B cell (primary cell): Measurements from ENCODE around the gene C16orf86. TPM values are rescaled to one million over a fixed set of nuclear protein-coding genes. Genes with fewer than 3 reads are reported as not detected.

Source experiments
- ATAC-seq: fragments of 200-7000 bp; cut with Tn5 transposase; one replicate; pipeline ENCODE4 v1.10.0; 2021; ENCODE audit warnings: low read depth, mild to moderate bottlenecking, moderate number of reproducible peaks, moderate library complexity
- CTCF ChIA-PET: fragments of 350-600 bp; sonication (Branson Sonifier 250); formaldehyde crosslinking; loops from one replicate; lab custom pipeline; 2021; ENCODE audit warnings: antibody characterized with exemption, inconsistent platforms; lab: Charles Lee
- POLR2A ChIA-PET: fragments of 350-600 bp; sonication (Branson Sonifier 250); formaldehyde crosslinking; loops from one replicate; lab custom pipeline; 2021; ENCODE audit warnings: antibody characterized with exemption; lab: Charles Lee
- DNase-seq: peaks from one replicate; pipeline ENCODE4 v3.0.0; 2013
- H2AFZ ChIP-seq: 2 replicates; pipeline ENCODE4 v1.6.1; 2012; ENCODE audit warnings: mild to moderate bottlenecking, low read depth, low read length; ENCODE audit not compliant: insufficient read depth, poor library complexity, severe bottlenecking
- H3K27ac ChIP-seq, 2 donors: 1 replicate in 1 of 2; 2 replicates in 1 of 2; pipeline ENCODE4 v1.5.1; 2012 to 2013; ENCODE audit warnings: low read length in 2 of 2, mild to moderate bottlenecking in 2 of 2, moderate library complexity in 1 of 2
- H3K27me3 ChIP-seq, 4 experiments: fragments of 200-600 bp in 1 of 4; sonication (generic) in 1 of 4; replicated peaks in 1 of 4; 1 replicate in 2 of 4; 2 replicates in 2 of 4; pipeline versions ENCODE4 v1.6.1 to v1.7.0; 2013 to 2016; ENCODE audit warnings: low read length in 3 of 4, mild to moderate bottlenecking in 2 of 4, mixed read lengths in 1 of 4, moderate library complexity in 1 of 4; ENCODE audit not compliant: insufficient read depth in 4 of 4, control insufficient read depth in 3 of 4; ENCODE audit errors: control extremely low read depth in 1 of 4
- H3K36me3 ChIP-seq, 2 experiments: replicated peaks in 1 of 2; 1 replicate in 1 of 2; 2 replicates in 1 of 2; pipeline versions ENCODE4 v1.6.1 to v1.7.1; 2013; ENCODE audit warnings: low read length in 1 of 2; ENCODE audit not compliant: insufficient read depth in 2 of 2, control insufficient read depth in 1 of 2; ENCODE audit errors: control extremely low read depth in 1 of 2, extremely low read depth in 1 of 2
- H3K4me1 ChIP-seq, 2 donors: fragments of 200-600 bp in 1 of 2; sonication (generic) in 1 of 2; 1 replicate in 1 of 2; 2 replicates in 1 of 2; pipeline versions ENCODE4 v1.5.1 to v1.6.1; 2013 to 2017; ENCODE audit warnings: low read length in 2 of 2; ENCODE audit not compliant: control insufficient read depth in 2 of 2, insufficient read depth in 2 of 2
- H3K4me2 ChIP-seq: replicated peaks from 2 replicates; pipeline ENCODE3; 2012; ENCODE audit warnings: mild to moderate bottlenecking, low read depth, low read length; ENCODE audit not compliant: poor library complexity, severe bottlenecking
- H3K4me3 ChIP-seq, 5 experiments: fragments of 200-600 bp in 1 of 5; sonication (generic) in 1 of 5; 1 replicate in 3 of 5; 2 replicates in 2 of 5; pipeline versions ENCODE4 v1.5.1 to v1.7.0; 2011 to 2016; ENCODE audit warnings: low read length in 4 of 5, mild to moderate bottlenecking in 4 of 5, low read depth in 2 of 5, control low read depth in 1 of 5, moderate library complexity in 1 of 5; ENCODE audit not compliant: insufficient read depth in 1 of 5; ENCODE audit errors: control extremely low read depth in 1 of 5, extremely low read depth in 1 of 5
- H3K79me2 ChIP-seq: fragments of 200-600 bp; sonication (generic); one replicate; pipeline ENCODE4 v1.6.0; 2016; ENCODE audit warnings: low read length; ENCODE audit not compliant: control insufficient read depth, insufficient read depth
- H3K9ac ChIP-seq: fragments of 200-600 bp; sonication (generic); 2 replicates; pipeline ENCODE4 v1.6.1; 2017; ENCODE audit warnings: mild to moderate bottlenecking, low read length, moderate library complexity
- H3K9me3 ChIP-seq, 3 donors: one replicate each; pipeline versions ENCODE4 v1.6.1 to v1.7.1; 2013; ENCODE audit warnings: low read length in 2 of 3; ENCODE audit not compliant: control insufficient read depth in 2 of 3, insufficient read depth in 1 of 3; ENCODE audit errors: control extremely low read depth in 1 of 3
- H4K20me1 ChIP-seq: 2 replicates; pipeline ENCODE4 v1.6.0; 2012; ENCODE audit warnings: mild to moderate bottlenecking, low read length; ENCODE audit not compliant: insufficient read depth, control insufficient read depth, poor library complexity, severe bottlenecking
- H3K27ac Mint-ChIP-seq: one replicate; pipeline ENCODE4 v1.8.0; 2021; ENCODE audit warnings: mixed read lengths
- H3K27me3 Mint-ChIP-seq: one replicate; pipeline ENCODE4 v1.8.0; 2021; ENCODE audit warnings: mixed read lengths
- H3K4me1 Mint-ChIP-seq: one replicate; pipeline ENCODE4 v1.8.0; 2021; ENCODE audit warnings: mixed read lengths
- H3K4me3 Mint-ChIP-seq: one replicate; pipeline ENCODE4 v1.8.0; 2021; ENCODE audit warnings: mixed read lengths
- H3K9me3 Mint-ChIP-seq: one replicate; pipeline ENCODE4 v1.8.0; 2022; ENCODE audit warnings: mixed read lengths; ENCODE audit not compliant: insufficient read depth
- CTCF ChIP-seq: fragments of 200-600 bp; IDR thresholded peaks from one replicate; pipeline ENCODE4 v1.8.0; 2022; ENCODE audit warnings: antibody characterized with exemption, mild to moderate bottlenecking
- EZH2 ChIP-seq: IDR thresholded peaks from 2 replicates; pipeline ENCODE4 v1.6.1; 2012; ENCODE audit warnings: borderline replicate concordance, low read depth, mild to moderate bottlenecking, moderate library complexity, low read length; ENCODE audit not compliant: insufficient read depth, poor library complexity, severe bottlenecking
- WGBS: methylation state at CpG from one replicate; pipeline ENCODE4 v1.1.5; 2013; ENCODE audit warnings: missing lambda C conversion rate; ENCODE audit not compliant: insufficient coverage; 5-methylcytosine and 5-hydroxymethylcytosine counted together
- intact Hi-C: fragments of 100-400 bp; cut with micrococcal nuclease; formaldehyde crosslinking; loops from one replicate; pipeline ENCODE4 v1.10.0; 2022
- polyA plus RNA-seq: library from polyadenylated mRNA; depleted of rRNA; stranded (reverse); fragments of >200 nt; gene quantifications from 2 replicates; pipeline ENCODE4 v1.2.3, GENCODE V29; 2012
- total RNA-seq, 2 donors: library from RNA; stranded (reverse); fragments of 120-200 nt in 1 of 2; gene quantifications; 1 replicate in 1 of 2; 2 replicates in 1 of 2; pipeline versions ENCODE4 v1.2.3 to v1.2.4, GENCODE V29; 2013 to 2022

The C16orf86 gene
- total and polyA plus RNA-seq, 2 donors (not counting 1 experiment from before 2014, with no cell fraction given) = 9.9 to 18.0 TPM

- Histone ChIP-seq H3K27ac (peak overlapping the region in 1 of 2 donors; percentile 15), H2AFZ (no peak overlapping the region)
- H3K27ac Mint-ChIP-seq = peak overlapping the region; percentile 26
Observed at GRCh38 chr16:67647111-67647651, 19.4 kb upstream of the C16orf86 start.

More at GRCh38 chr16:67647111-67647651, 19.4 kb upstream of the C16orf86 start:
- Histone ChIP-seq H3K4me2 (no peak overlapping the region), H3K79me2 (peaks cover 60% of the 10 kb centered on the region), H3K9me3 (no peaks in the 10 kb centered on the region), H4K20me1 (peaks cover 36% of the 10 kb centered on the region), H3K4me1 (peaks cover 12 to 20% of the 10 kb centered on the region in 2 donors), H3K36me3 (peaks cover 0 to 51% of the 10 kb centered on the region in 2 experiments), H3K27me3 (no peaks in the 10 kb centered on the region), H3K4me3 (no peak overlapping the region), H3K9ac (no peak overlapping the region)
- H3K9me3 Mint-ChIP-seq = no peaks in the 10 kb centered on the region
- TF ChIP-seq EZH2 (no peak), CTCF (no peak)
- no peaks in the 10 kb centered on the region for H3K27me3 Mint-ChIP-seq
- ChIA-PET CTCF (interaction anchor here (0.5 to 8.4 kb wide), 6 partner anchors 16 to 370 kb away, joined by 3 to 220 read pairs (median 4); partner anchors contain the start of gene CTCF), POLR2A (interaction anchor here (1.1 kb wide), 2 partner anchors 13 to 84 kb away, joined by 3 to 4 read pairs; partner anchors contain the start of gene ACD)
- DNase-seq (no peak), ATAC-seq (no peak)
- no peak overlapping the region for H3K4me3 Mint-ChIP-seq
- H3K4me1 Mint-ChIP-seq = peaks cover 18% of the 10 kb centered on the region
- WGBS = 92% methylated on average over 14 of the region's 15 CpGs
- intact Hi-C loops = no loop called here
